K562 (cell line): ENCODE data around the gene SCPEP1. TPM values are rescaled to one million over a fixed set of nuclear protein-coding genes. Genes with fewer than 3 reads are reported as not detected.

Experiments used
- ATAC-seq: fragments of 200-7000 bp; cut with Tn5 transposase; 3 replicates; pipeline ENCODE4 v1.9.1; 2020; ENCODE audit warnings: moderate library complexity
- BruUV-seq: library from RNA; stranded (reverse); fragments of 400-500 nt; replicated peaks from 2 replicates; lab custom pipeline; 2021; lab: Mats Ljungman, UMichigan
- CTCF ChIA-PET: fragments of 300-600 bp; formaldehyde crosslinking; extraction: SDS; loops from one replicate; lab custom pipeline; 2021; ENCODE audit warnings: low intra/inter-chr PET ratio; lab: Yijun Ruan, JAX
- POLR2A ChIA-PET: fragments of 300-600, 350-650 bp; sonication (Branson Sonifier 250); formaldehyde crosslinking; extraction: SDS; loops from one replicate; lab custom pipeline; 2021; ENCODE audit warnings: antibody characterized with exemption, inconsistent platforms; lab: Yijun Ruan, JAX
- DNase-seq, 4 experiments: peaks; one replicate each; pipeline versions ENCODE4 v3.0.0 to v3.0.0-alpha.2; 2011 to 2018; ENCODE audit warnings: low spot score in 3 of 4, mixed read lengths in 3 of 4; ENCODE audit errors: extremely low read depth in 1 of 4
- FAIRE-seq: peaks from 2 replicates; lab custom pipeline; 2011; peaks lifted over from hg19 to GRCh38; lab: Jason Lieb, UNC
- H2AFZ ChIP-seq: 2 replicates; pipeline ENCODE4 v1.6.0; 2011; ENCODE audit warnings: low read depth, low read length, control low read depth, inconsistent platforms
- H3K27ac ChIP-seq: fragments of 200-600 bp; 3 replicates; pipeline ENCODE4 v1.8.0; 2011; ENCODE audit warnings: low read depth, mild to moderate bottlenecking, control low read depth, inconsistent platforms, low read length, moderate library complexity, mixed read lengths; ENCODE audit errors: extremely low read depth
- H3K27me3 ChIP-seq, 2 experiments: fragments of 300-600 bp in 1 of 2; 2 replicates in 1 of 2; 3 replicates in 1 of 2; pipeline versions ENCODE4 v1.6.0 to v1.8.0; 2011; ENCODE audit warnings: inconsistent platforms in 2 of 2, low read length in 2 of 2, mild to moderate bottlenecking in 1 of 2, mixed read lengths in 1 of 2, moderate library complexity in 1 of 2; ENCODE audit not compliant: control insufficient read depth in 2 of 2, insufficient read depth in 2 of 2
- H3K36me3 ChIP-seq: fragments of 300-600 bp; 3 replicates; pipeline ENCODE4 v1.8.0; 2011; ENCODE audit warnings: mild to moderate bottlenecking, low read length, inconsistent platforms; ENCODE audit not compliant: control insufficient read depth, insufficient read depth
- H3K4me1 ChIP-seq, 2 experiments: fragments of 200-600 bp in 1 of 2; replicated peaks in 1 of 2; 2 replicates in 1 of 2; 3 replicates in 1 of 2; pipeline versions ENCODE4 v1.5.1 to v1.8.0; 2011; ENCODE audit warnings: inconsistent platforms in 2 of 2, low read length in 2 of 2, mild to moderate bottlenecking in 1 of 2, mixed read lengths in 1 of 2, moderate library complexity in 1 of 2; ENCODE audit not compliant: control insufficient read depth in 2 of 2, insufficient read depth in 2 of 2
- H3K4me2 ChIP-seq: 2 replicates; pipeline ENCODE4 v1.6.1; 2011; ENCODE audit warnings: low read length, control low read depth, inconsistent platforms, mixed read lengths; ENCODE audit not compliant: insufficient read depth
- H3K4me3 ChIP-seq: fragments of 200-600 bp; sonication (generic), shearing (Covaris generic); 2 replicates; pipeline ENCODE4 v1.5.1; 2016; ENCODE audit warnings: control low read depth, inconsistent platforms
- H3K79me2 ChIP-seq: fragments of 200-600 bp; 3 replicates; pipeline ENCODE4 v1.8.0; 2011; ENCODE audit warnings: low read length, inconsistent platforms; ENCODE audit not compliant: control insufficient read depth, insufficient read depth
- H3K9ac ChIP-seq, 2 experiments: 2 replicates each; pipeline versions ENCODE4 v1.6.0 to v1.6.1; 2011; ENCODE audit warnings: low read depth in 2 of 2, low read length in 2 of 2, control low read depth in 1 of 2, inconsistent platforms in 1 of 2, mild to moderate bottlenecking in 1 of 2, mixed read lengths in 1 of 2; ENCODE audit not compliant: insufficient read depth in 1 of 2
- H3K9me1 ChIP-seq: one replicate; pipeline ENCODE4 v1.6.0; 2011; ENCODE audit warnings: inconsistent platforms, mild to moderate bottlenecking, low read length, moderate library complexity; ENCODE audit not compliant: control insufficient read depth, insufficient read depth
- H3K9me3 ChIP-seq: replicated peaks from 2 replicates; pipeline ENCODE4 v1.5.1; 2011; ENCODE audit warnings: low read depth, low read length, inconsistent platforms; ENCODE audit not compliant: control insufficient read depth, insufficient read depth
- H4K20me1 ChIP-seq: replicated peaks from 2 replicates; pipeline ENCODE4 v1.6.1; 2011; ENCODE audit warnings: low read length, inconsistent platforms, mixed read lengths; ENCODE audit not compliant: control insufficient read depth, insufficient read depth
- GTF2A2 ChIP-seq: IDR thresholded peaks from 2 replicates; pipeline ENCODE4 v1.6.1; 2016; ENCODE audit warnings: mild to moderate bottlenecking, missing genetic modification characterization, missing compliant biosample characterization
- NFATC3 ChIP-seq: fragments of 450-650 bp; IDR thresholded peaks from 2 replicates; pipeline ENCODE4 v1.6.1; 2017; ENCODE audit warnings: mild to moderate bottlenecking
- NUFIP1 ChIP-seq: fragments of 450-650 bp; IDR thresholded peaks from 2 replicates; pipeline ENCODE4 v1.6.1; 2018; ENCODE audit not compliant: partially characterized antibody
- POLR2AphosphoS5 ChIP-seq: IDR thresholded peaks from 2 replicates; pipeline ENCODE4 v1.6.1; 2011; ENCODE audit warnings: mild to moderate bottlenecking, low read depth, low read length, moderate library complexity; ENCODE audit not compliant: control insufficient read depth, insufficient read depth
- RBM34 ChIP-seq: fragments of 200-400 bp; formaldehyde crosslinking; IDR thresholded peaks from 2 replicates; pipeline ENCODE4 v1.6.1; 2018; ENCODE audit warnings: low read length, borderline replicate concordance; ENCODE audit not compliant: insufficient read depth
- TAF9B ChIP-seq: fragments of 450-650 bp; IDR thresholded peaks from 2 replicates; pipeline ENCODE4 v1.6.1; 2018; ENCODE audit warnings: mild to moderate bottlenecking; ENCODE audit not compliant: partially characterized antibody
- ZC3H8 ChIP-seq: fragments of 450-650 bp; IDR thresholded peaks from 2 replicates; pipeline ENCODE4 v1.6.1; 2017
- WGBS: fragments of 100-300 bp; shearing (Covaris generic); methylation state at CpG from one replicate; pipeline ENCODE4 v1.1.6; 2016; ENCODE audit warnings: low coverage, mixed read lengths; ENCODE audit not compliant: insufficient coverage; ENCODE audit errors: missing lambda C conversion rate; 5-methylcytosine and 5-hydroxymethylcytosine counted together
- in situ Hi-C: fragments of 300-500 bp; cut with MboI; formaldehyde crosslinking; loops from 4 replicates; pipeline ENCODE4 v1.15.0; 2018; ENCODE audit warnings: inconsistent platforms, mixed read lengths
- intact Hi-C: fragments of 100-400 bp; cut with micrococcal nuclease; formaldehyde crosslinking; loops from 2 replicates; pipeline ENCODE4 v1.14.2; 2022
- polyA plus RNA-seq, 8 experiments: library from polyadenylated mRNA; depleted of rRNA in 4 of 8; stranded (reverse) in 5 of 8; unstranded in 3 of 8; fragments of >200 nt; fragmentation: Nextera tagmentation in 2 of 8; fragmentation: Illumina TruSeq in 1 of 8; extraction: Ambion mirVana in 2 of 8; extraction: Trizol in 1 of 8; gene quantifications; 2 replicates each; pipeline versions ENCODE4 v1.2.1 to v1.2.3, GENCODE V29; 2011 to 2014; ENCODE audit warnings: inconsistent platforms in 1 of 8, missing spikeins in 1 of 8
- total RNA-seq, 7 experiments: library from RNA; depleted of rRNA in 6 of 7; stranded (reverse); fragments of >200 nt in 6 of 7; fragmentation: Illumina TruSeq in 2 of 7; extraction: Trizol in 2 of 7; gene quantifications; 2 replicates each; pipeline versions ENCODE4 v1.2.1 to v1.2.3, GENCODE V29; 2011 to 2021; ENCODE audit warnings: low replicate concordance in 1 of 7
- TF ChIP-seq, protein P1 (sequence below): fragments of 450-650 bp; conservative IDR thresholded peaks from 2 replicates; pipeline ENCODE4 v1.6.1; 2016; ENCODE audit warnings: missing genetic modification characterization, low read depth, mild to moderate bottlenecking, missing compliant biosample characterization, moderate library complexity
- TF ChIP-seq, protein P2 (sequence below): fragments of 200-800 bp; sonication (Bioruptor generic); IDR thresholded peaks from 2 replicates; pipeline ENCODE4 v1.6.1; 2017; ENCODE audit warnings: missing genetic modification characterization, missing compliant biosample characterization
- TF ChIP-seq, protein P3 (sequence below): sonication (generic); formaldehyde crosslinking; IDR thresholded peaks from 2 replicates; pipeline ENCODE4 v1.8.0; 2022; ENCODE audit warnings: missing genetic modification reagents, mild to moderate bottlenecking, borderline replicate concordance

SCPEP1 gene
- total and polyA plus RNA-seq, 9 of the 15 experiments (the other 6 are each of a cell fraction or from before 2014, with no cell fraction given) = 5.1 to 14.8 (median 7.2) TPM

DNA sequence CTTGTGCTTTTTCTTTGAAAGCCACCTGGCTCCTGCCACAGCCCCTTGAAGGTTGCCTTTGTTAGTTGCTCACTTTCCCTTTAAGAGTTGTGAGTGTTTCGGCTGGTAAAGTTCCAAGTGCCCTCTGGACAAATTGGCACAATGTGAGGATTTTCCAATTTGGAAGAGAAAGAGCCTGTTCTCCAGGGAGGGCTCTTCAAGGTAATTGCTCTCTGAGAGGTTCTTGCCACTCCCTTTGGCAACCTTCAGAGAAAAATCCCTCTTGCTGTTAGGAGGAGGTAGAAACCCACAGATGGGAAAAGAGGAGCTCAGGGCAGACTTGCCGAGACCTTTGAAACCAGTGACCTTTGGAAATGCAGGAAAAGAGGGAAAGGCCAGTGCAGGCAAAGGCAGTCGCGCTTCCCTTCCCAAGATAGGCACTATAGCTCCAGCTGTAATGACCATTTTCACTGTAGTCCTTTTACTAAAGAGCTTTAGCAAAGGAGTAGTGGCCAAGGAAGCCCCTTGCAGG is 58.1 kb downstream of the SCPEP1 start:
- no peaks in the 10 kb centered on the region for H3K9me1 ChIP-seq
- no peaks in the 10 kb centered on the region for H3K79me2 ChIP-seq
- H3K4me1 ChIP-seq = peaks cover 3% of the 10 kb centered on the region in 2 experiments; a peak in 2 of 5 replicates
- H3K9ac ChIP-seq = no peak overlapping the region
- TF ChIP-seq, protein P1, sequence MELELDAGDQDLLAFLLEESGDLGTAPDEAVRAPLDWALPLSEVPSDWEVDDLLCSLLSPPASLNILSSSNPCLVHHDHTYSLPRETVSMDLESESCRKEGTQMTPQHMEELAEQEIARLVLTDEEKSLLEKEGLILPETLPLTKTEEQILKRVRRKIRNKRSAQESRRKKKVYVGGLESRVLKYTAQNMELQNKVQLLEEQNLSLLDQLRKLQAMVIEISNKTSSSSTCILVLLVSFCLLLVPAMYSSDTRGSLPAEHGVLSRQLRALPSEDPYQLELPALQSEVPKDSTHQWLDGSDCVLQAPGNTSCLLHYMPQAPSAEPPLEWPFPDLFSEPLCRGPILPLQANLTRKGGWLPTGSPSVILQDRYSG (tag) = no peak
- TF ChIP-seq, all 486 proteins: peak for 0
- no peaks in the 10 kb centered on the region for H3K36me3 ChIP-seq
- BruUV-seq = no TSS peak
- ATAC-seq = no peak
- no peak overlapping the region for H3K4me3 ChIP-seq
- ChIA-PET CTCF (no interaction called here), POLR2A (interaction anchor here (1.1 to 1.7 kb wide), 3 partner anchors 12 to 49 kb away, joined by 3 to 6 read pairs (median 5); partner anchors contain the start of gene AKAP1)
- no peak overlapping the region for H3K27ac ChIP-seq
- FAIRE-seq = no peak
- peak overlapping the region; percentile 56; the same call in 1 of the 2 replicates for H2AFZ ChIP-seq
- intact Hi-C loops = no loop called here
- no peak for DNase-seq
- H3K27me3 ChIP-seq = peaks cover 0 to 5% of the 10 kb centered on the region in 2 experiments; a peak in 1 of 5 replicates
- in situ Hi-C loops = no loop called here
- H3K4me2 ChIP-seq = no peak overlapping the region
- WGBS = 25% methylated on average over 4 of the region's 4 CpGs
- H3K9me3 ChIP-seq = no peaks in the 10 kb centered on the region
- H4K20me1 ChIP-seq = no peaks in the 10 kb centered on the region

DNA sequence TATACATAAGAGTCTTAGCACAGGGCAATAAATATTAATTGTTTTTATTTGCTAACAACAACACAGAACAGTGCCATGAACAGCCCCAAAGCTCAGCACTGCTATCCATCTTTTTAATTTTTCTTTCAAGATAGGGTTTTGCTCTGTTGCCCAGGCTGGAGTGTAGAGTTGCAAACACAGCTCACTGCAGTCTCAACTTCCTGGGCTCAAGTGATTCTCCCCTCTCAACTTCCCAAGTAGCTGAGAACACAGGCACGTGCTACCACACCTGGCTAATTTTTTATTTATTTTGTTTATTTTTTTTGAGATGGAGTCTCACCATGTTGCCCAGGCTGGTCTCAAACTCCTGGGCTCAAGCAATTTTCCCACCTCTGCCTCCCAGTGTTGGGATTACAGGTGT is 59.5 kb downstream of the SCPEP1 start:
- Histone ChIP-seq H3K9me1 (no peaks in the 10 kb centered on the region), H3K27ac (no peak overlapping the region), H3K36me3 (no peaks in the 10 kb centered on the region), H4K20me1 (no peaks in the 10 kb centered on the region), H3K27me3 (peaks cover 0 to 5% of the 10 kb centered on the region in 2 experiments; a peak in 1 of 5 replicates), H3K79me2 (no peaks in the 10 kb centered on the region), H3K4me1 (peaks cover 3% of the 10 kb centered on the region in 2 experiments; a peak in 2 of 5 replicates), H3K4me2 (no peak overlapping the region), H3K9me3 (no peaks in the 10 kb centered on the region), H2AFZ (no peak overlapping the region), H3K4me3 (no peak overlapping the region), H3K9ac (no peak overlapping the region)
- intact Hi-C loops = no loop called here
- BruUV-seq = no TSS peak
- ChIA-PET POLR2A (interaction anchor here (0.7 to 1.0 kb wide), 3 partner anchors 26 to 59 kb away, joined by 3 read pairs; no protein-coding TSS in a partner anchor), CTCF (no interaction called here)
- FAIRE-seq = no peak
- no peak for DNase-seq
- 21% methylated on average over 1 of the region's 1 CpG for WGBS
- in situ Hi-C loops = no loop called here
- no peak for ATAC-seq
- no peak for TF ChIP-seq POLR2AphosphoS5
- TF ChIP-seq, protein P2, sequence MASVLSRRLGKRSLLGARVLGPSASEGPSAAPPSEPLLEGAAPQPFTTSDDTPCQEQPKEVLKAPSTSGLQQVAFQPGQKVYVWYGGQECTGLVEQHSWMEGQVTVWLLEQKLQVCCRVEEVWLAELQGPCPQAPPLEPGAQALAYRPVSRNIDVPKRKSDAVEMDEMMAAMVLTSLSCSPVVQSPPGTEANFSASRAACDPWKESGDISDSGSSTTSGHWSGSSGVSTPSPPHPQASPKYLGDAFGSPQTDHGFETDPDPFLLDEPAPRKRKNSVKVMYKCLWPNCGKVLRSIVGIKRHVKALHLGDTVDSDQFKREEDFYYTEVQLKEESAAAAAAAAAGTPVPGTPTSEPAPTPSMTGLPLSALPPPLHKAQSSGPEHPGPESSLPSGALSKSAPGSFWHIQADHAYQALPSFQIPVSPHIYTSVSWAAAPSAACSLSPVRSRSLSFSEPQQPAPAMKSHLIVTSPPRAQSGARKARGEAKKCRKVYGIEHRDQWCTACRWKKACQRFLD (CRISPR knock-in tag) = no peak
- TF ChIP-seq, protein P3, sequence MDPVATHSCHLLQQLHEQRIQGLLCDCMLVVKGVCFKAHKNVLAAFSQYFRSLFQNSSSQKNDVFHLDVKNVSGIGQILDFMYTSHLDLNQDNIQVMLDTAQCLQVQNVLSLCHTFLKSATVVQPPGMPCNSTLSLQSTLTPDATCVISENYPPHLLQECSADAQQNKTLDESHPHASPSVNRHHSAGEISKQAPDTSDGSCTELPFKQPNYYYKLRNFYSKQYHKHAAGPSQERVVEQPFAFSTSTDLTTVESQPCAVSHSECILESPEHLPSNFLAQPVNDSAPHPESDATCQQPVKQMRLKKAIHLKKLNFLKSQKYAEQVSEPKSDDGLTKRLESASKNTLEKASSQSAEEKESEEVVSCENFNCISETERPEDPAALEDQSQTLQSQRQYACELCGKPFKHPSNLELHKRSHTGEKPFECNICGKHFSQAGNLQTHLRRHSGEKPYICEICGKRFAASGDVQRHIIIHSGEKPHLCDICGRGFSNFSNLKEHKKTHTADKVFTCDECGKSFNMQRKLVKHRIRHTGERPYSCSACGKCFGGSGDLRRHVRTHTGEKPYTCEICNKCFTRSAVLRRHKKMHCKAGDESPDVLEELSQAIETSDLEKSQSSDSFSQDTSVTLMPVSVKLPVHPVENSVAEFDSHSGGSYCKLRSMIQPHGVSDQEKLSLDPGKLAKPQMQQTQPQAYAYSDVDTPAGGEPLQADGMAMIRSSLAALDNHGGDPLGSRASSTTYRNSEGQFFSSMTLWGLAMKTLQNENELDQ = no peak
- TF ChIP-seq GTF2A2 = no peak
- no peak for TF ChIP-seq NFATC3
- TF ChIP-seq ZC3H8 = no peak
- no peak for TF ChIP-seq RBM34
- no peak for TF ChIP-seq TAF9B
- no peak for TF ChIP-seq NUFIP1
